Measurements from ENCODE around the gene FRYL. TPM values are rescaled to one million over a fixed set of nuclear protein-coding genes. Genes with fewer than 3 reads are reported as not detected.
A peak's percentile ranks its signal among the peaks of the same experiment; 100 is the strongest.
"Not testable (repeated sequence)": the region's sequence is repeated elsewhere in the genome, so short reads cannot be mapped to it uniquely, and the experiment has no call there.

Gene FRYL
- total RNA-seq, 2 experiments from 2014 or later = 44.8 to 54.2 TPM

DNA sequence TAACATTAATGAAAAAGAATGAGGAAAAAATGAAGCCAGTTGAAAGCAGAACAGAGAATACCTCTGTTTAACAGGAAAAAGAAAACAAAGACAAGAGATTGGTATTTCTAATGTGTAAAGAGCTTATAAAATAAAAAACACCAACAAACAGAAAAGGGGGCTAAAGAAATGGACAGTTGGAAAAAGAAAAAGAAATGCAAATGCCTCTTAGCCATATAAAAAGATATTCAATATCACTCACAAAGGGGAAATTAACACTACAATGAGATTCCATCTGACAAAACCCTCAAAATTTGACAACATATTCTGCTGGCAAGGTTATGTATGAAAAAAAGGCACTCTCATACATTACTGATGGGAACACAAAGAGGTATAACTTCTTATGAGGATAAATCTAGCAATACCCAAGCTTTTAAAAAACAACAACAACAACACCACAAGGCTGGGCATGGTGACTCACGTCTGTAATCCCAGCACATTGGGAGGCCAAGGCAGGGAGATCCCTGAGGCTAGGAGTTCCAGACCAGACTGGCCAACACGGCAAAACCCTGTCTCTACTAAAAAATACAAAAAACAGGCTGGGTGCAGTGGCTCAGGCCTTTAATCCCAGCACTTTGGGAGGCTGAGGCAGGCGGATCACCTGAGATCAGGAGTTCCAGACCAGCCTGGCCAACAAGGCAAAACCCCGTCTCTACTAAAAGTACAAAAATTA lies 75.8 kb downstream of the FRYL start:
- intact Hi-C loops (cut with micrococcal nuclease) = loop anchor here (5.0 kb wide), 2 partner anchors 38 to 203 kb away; partner anchors contain the start of gene OCIAD2
- Mint-ChIP-seq H3K4me3 (no peak overlapping the region), H3K27me3 (ENCODE audit: low read depth) (no peaks in the 10 kb centered on the region), H3K36me3 (ENCODE audit: low read depth) (peaks cover 13% of the 10 kb centered on the region), H3K9me3 (no peaks in the 10 kb centered on the region), H3K27ac (no peak overlapping the region), H3K4me1 (ENCODE audit: low read depth) (peaks cover 37% of the 10 kb centered on the region)
- CTCF ChIA-PET = interaction anchor here (0.7 kb wide), 1 partner anchor 33 kb away, joined by 3 read pairs; no protein-coding TSS in a partner anchor
- DNase-seq = no peak

GRCh38 chr4:48699475-48699874 lies 80.6 kb downstream of the FRYL start:
- Mint-ChIP-seq H3K4me1 (ENCODE audit: low read depth) (peaks cover 59% of the 10 kb centered on the region), H3K27ac (no peak overlapping the region), H3K9me3 (peaks cover 3% of the 10 kb centered on the region), H3K4me3 (peak overlapping the region; percentile 2), H3K36me3 (ENCODE audit: low read depth) (peaks cover 6% of the 10 kb centered on the region), H3K27me3 (ENCODE audit: low read depth) (no peaks in the 10 kb centered on the region)
- CTCF ChIA-PET = no interaction called here
- no peak for DNase-seq
- intact Hi-C loops (cut with micrococcal nuclease) = no loop called here

- DNase-seq = no peak
- no peak overlapping the region for H3K27ac Mint-ChIP-seq
- no peak overlapping the region for H3K4me3 Mint-ChIP-seq
- H3K36me3 Mint-ChIP-seq (ENCODE audit: low read depth) = peaks cover 6% of the 10 kb centered on the region
- peaks cover 55% of the 10 kb centered on the region for H3K4me1 Mint-ChIP-seq (ENCODE audit: low read depth)
- H3K9me3 Mint-ChIP-seq = peaks cover 3% of the 10 kb centered on the region
- H3K27me3 Mint-ChIP-seq (ENCODE audit: low read depth) = no peaks in the 10 kb centered on the region
- CTCF ChIA-PET = interaction anchor here (0.8 kb wide), 1 partner anchor 9 kb away, joined by 3 read pairs; no protein-coding TSS in a partner anchor
- intact Hi-C loops (cut with micrococcal nuclease) = no loop called here
These were observed 81.8 kb downstream of the FRYL start for GRCh38 chr4:48698029-48698971.

DNA sequence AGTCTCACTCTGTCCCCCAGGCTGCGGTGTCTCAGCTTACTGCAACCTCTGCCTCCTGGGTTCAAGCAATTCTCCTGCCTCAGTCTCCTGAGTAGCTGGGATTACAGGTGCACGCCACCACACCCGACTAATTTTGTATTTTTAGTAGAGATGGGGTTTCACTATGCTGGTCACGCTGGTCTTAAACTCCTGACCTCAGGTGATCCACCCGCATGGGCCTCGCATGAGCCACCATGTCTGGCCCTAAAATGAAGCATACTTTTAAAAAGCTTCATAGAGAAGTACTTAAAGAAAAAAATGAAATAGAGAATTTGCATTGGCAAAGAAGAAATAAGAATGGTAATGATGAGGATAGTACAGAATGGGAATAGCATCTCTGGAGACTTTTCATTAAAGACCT lies 82.6 kb downstream of the FRYL start:
- H3K27ac Mint-ChIP-seq; CTCF ChIA-PET; intact Hi-C loops (cut with micrococcal nuclease); H3K9me3 Mint-ChIP-seq; H3K36me3 Mint-ChIP-seq (ENCODE audit: low read depth); H3K27me3 Mint-ChIP-seq (ENCODE audit: low read depth); H3K4me3 Mint-ChIP-seq; DNase-seq: not testable (repeated sequence)
- peaks cover 51% of the 10 kb centered on the region for H3K4me1 Mint-ChIP-seq (ENCODE audit: low read depth)

GRCh38 chr4:48694824-48695223 lies 85.3 kb downstream of the FRYL start:
- Mint-ChIP-seq H3K36me3 (ENCODE audit: low read depth) (peaks cover 5% of the 10 kb centered on the region), H3K9me3 (peaks cover 3% of the 10 kb centered on the region), H3K27ac (no peak overlapping the region), H3K27me3 (ENCODE audit: low read depth) (no peaks in the 10 kb centered on the region), H3K4me3 (no peak overlapping the region), H3K4me1 (ENCODE audit: low read depth) (peaks cover 43% of the 10 kb centered on the region)
- intact Hi-C loops (cut with micrococcal nuclease) = no loop called here
- no peak for DNase-seq
- CTCF ChIA-PET = interaction anchor here (0.9 kb wide), 1 partner anchor 162 kb away, joined by 3 read pairs; no protein-coding TSS in a partner anchor

DNA sequence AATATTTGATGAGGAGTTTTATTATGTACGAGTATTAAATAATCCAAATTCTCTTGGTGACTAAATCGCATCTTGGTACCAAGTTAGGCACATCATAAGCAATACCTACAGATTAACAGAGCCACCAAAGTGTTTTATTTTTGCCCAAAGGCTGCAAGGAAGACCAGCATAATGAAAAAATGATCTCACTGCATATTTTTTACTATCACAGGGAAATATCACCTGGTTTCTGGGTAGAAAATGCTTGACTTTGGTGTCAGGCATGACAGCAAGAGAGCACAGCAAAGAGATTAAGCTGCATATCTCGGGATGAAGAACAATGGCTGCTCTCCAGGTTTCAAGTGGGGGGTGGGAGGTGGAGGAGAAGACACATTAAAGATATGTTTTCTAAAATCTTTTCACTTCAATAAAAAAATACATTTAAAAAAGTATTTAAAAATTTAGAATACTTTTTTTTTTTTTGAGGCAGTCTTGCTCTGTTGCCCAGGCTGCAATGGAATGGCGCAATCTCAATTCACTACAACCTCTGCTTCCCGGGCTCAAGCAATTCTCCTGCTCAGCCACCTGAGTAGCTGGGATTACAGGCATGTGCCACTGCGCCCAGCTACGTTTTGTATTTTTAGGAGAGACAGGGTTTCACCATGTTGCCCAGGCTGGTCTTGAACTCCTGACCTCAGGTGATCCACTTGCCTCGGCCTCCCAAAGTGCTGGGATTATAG lies 86.1 kb downstream of the FRYL start:
- peaks cover 3% of the 10 kb centered on the region for H3K9me3 Mint-ChIP-seq
- no peaks in the 10 kb centered on the region for H3K27me3 Mint-ChIP-seq (ENCODE audit: low read depth)
- H3K27ac Mint-ChIP-seq = no peak overlapping the region
- no peak for DNase-seq
- H3K4me3 Mint-ChIP-seq = no peak overlapping the region
- peaks cover 5% of the 10 kb centered on the region for H3K36me3 Mint-ChIP-seq (ENCODE audit: low read depth)
- H3K4me1 Mint-ChIP-seq (ENCODE audit: low read depth) = peaks cover 40% of the 10 kb centered on the region
- CTCF ChIA-PET = interaction anchor here (0.9 kb wide), 1 partner anchor 162 kb away, joined by 3 read pairs; no protein-coding TSS in a partner anchor
- intact Hi-C loops (cut with micrococcal nuclease) = no loop called here

DNA sequence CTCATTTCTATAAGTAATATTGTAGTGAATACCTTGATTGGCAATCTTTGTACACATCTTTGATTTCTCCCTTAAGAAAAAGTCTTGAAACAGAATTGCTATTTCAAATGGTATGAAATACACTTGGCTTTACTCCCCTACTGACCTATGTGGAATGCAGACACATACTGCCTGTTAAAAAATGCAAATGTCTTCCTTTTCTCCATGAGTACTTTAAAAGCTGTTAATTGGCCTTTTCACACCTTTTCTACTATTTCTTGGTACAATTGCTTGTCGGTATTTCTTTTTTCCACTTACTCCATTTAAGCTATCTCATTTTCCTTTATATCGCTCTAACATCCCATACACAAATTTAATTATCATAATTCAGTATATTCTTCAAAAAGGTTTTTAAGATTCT lies 87.2 kb downstream of the FRYL start:
- no peaks in the 10 kb centered on the region for H3K27me3 Mint-ChIP-seq (ENCODE audit: low read depth)
- no peak overlapping the region for H3K4me3 Mint-ChIP-seq
- DNase-seq = no peak
- H3K36me3 Mint-ChIP-seq (ENCODE audit: low read depth) = peaks cover 5% of the 10 kb centered on the region
- intact Hi-C loops (cut with micrococcal nuclease) = no loop called here
- H3K27ac Mint-ChIP-seq = no peak overlapping the region
- CTCF ChIA-PET = interaction anchor here (0.6 to 0.7 kb wide), 3 partner anchors 14 to 281 kb away, joined by 3 to 4 read pairs (median 3); no protein-coding TSS in a partner anchor
- peaks cover 35% of the 10 kb centered on the region for H3K4me1 Mint-ChIP-seq (ENCODE audit: low read depth)
- peaks cover 3% of the 10 kb centered on the region for H3K9me3 Mint-ChIP-seq

GRCh38 chr4:48692044-48692443 lies 88.0 kb downstream of the FRYL start:
- CTCF ChIA-PET = interaction anchor here (0.7 kb wide), 1 partner anchor 15 kb away, joined by 3 read pairs; no protein-coding TSS in a partner anchor
- DNase-seq = no peak
- H3K27ac Mint-ChIP-seq = no peak overlapping the region
- intact Hi-C loops (cut with micrococcal nuclease) = no loop called here
- no peak overlapping the region for H3K4me3 Mint-ChIP-seq
- peaks cover 4% of the 10 kb centered on the region for H3K36me3 Mint-ChIP-seq (ENCODE audit: low read depth)
- no peaks in the 10 kb centered on the region for H3K27me3 Mint-ChIP-seq (ENCODE audit: low read depth)
- peaks cover 3% of the 10 kb centered on the region for H3K9me3 Mint-ChIP-seq
- H3K4me1 Mint-ChIP-seq (ENCODE audit: low read depth) = peaks cover 31% of the 10 kb centered on the region

GRCh38 chr4:48688953-48689352 lies 91.1 kb downstream of the FRYL start:
- Mint-ChIP-seq H3K4me1 (ENCODE audit: low read depth) (peaks cover 31% of the 10 kb centered on the region), H3K9me3 (no peaks in the 10 kb centered on the region), H3K36me3 (ENCODE audit: low read depth) (peaks cover 2% of the 10 kb centered on the region), H3K27ac (no peak overlapping the region), H3K4me3 (no peak overlapping the region), H3K27me3 (ENCODE audit: low read depth) (no peaks in the 10 kb centered on the region)
- CTCF ChIA-PET = no interaction called here
- intact Hi-C loops (cut with micrococcal nuclease) = no loop called here
- no peak for DNase-seq

DNA sequence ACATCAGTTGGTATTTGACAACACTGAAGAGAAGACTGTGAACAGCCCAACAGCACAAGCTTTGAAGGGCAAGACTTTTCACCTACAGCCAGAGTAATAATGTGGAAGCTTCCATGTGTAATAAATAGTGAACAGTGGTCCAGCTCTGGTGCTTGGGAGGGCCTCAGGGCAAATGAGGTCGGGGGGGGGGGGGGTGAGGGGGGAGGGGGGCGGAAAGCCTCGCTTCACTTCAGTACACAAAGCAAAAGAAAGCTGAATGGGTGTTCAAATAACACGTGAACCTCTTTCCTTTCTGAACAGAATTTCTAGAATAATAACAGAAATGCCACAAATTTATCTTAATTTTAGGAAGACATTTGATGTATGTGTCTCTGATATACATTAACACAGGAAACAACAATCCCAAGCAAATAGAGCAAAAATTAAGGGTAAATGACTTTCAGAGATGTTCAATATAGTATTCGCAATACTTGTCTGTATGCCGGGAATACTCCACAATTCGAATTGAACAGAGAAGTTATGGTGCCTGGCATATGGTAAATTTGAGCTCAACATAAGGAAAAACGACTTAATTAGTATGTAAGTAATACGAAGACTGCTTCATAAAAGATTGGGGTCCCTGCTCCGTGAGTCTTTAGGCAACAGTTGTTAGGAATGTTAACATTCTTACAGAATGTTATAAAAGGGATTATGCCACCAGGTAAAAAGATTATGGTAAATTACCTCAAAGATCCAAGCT lies 92.6 kb downstream of the FRYL start:
- Mint-ChIP-seq H3K4me3 (no peak overlapping the region), H3K9me3 (peaks cover 3% of the 10 kb centered on the region), H3K36me3 (ENCODE audit: low read depth) (peaks cover 12% of the 10 kb centered on the region), H3K4me1 (ENCODE audit: low read depth) (peaks cover 34% of the 10 kb centered on the region), H3K27ac (no peak overlapping the region), H3K27me3 (ENCODE audit: low read depth) (no peaks in the 10 kb centered on the region)
- CTCF ChIA-PET = no interaction called here
- DNase-seq = no peak
- intact Hi-C loops (cut with micrococcal nuclease) = no loop called here

DNA sequence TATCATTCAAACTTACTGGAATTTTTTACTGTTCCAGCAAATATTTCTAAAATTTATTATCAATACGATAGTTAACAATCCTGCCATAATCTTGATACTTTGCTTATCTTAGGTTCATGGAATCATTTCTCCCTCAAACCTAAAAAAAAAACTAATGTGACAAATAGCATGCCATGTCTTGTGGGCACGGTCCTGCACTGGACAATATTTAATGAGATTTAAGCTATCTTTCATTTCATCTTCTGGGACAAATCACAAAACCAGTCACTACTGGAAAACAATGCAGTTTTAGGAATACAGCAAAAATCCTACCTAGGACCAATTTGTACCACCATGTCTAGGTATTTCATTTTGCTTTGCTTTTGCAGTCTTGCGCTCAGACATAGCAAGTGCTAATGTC lies 93.7 kb downstream of the FRYL start:
- H3K36me3 Mint-ChIP-seq (ENCODE audit: low read depth) = peaks cover 16% of the 10 kb centered on the region
- no peaks in the 10 kb centered on the region for H3K27me3 Mint-ChIP-seq (ENCODE audit: low read depth)
- H3K9me3 Mint-ChIP-seq = peaks cover 3% of the 10 kb centered on the region
- no peak overlapping the region for H3K27ac Mint-ChIP-seq
- peaks cover 39% of the 10 kb centered on the region for H3K4me1 Mint-ChIP-seq (ENCODE audit: low read depth)
- CTCF ChIA-PET = interaction anchor here (0.5 kb wide), 1 partner anchor 65 kb away, joined by 3 read pairs; no protein-coding TSS in a partner anchor
- intact Hi-C loops (cut with micrococcal nuclease) = no loop called here
- DNase-seq = no peak
- H3K4me3 Mint-ChIP-seq = no peak overlapping the region
